ENCODE measurements around the gene CCDC81.
"Not testable (repeated sequence)": the region's sequence is repeated elsewhere in the genome, so short reads cannot be mapped to it uniquely, and the experiment has no call there.

Gene CCDC81

DNA sequence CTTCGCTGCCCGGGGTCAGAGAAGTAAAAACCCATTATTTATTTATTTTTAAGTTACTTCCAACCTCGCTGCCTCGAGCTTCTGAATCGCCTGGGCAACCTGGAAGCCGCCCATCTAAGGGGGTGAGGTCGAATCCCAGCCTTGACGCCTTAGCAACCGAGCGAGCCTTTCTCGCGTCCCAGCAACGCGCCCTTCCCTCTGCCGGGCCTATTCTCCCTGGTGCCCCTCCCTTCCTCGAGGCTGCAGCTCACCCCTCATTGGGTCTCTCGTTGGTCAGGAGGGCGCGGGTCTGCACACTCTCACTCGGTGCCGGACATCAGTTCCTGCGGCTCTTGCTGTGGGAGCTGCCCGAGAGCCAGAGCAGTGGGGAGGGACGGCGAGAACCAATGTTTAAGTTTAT is at the start of gene CCDC81:
Gene CCDC81 (plus strand): TSS at position 302 of the 400 bp plus-strand sequence. CDS start 277 bp downstream, outside the sequence.
- no peak for DNase-seq

DNA sequence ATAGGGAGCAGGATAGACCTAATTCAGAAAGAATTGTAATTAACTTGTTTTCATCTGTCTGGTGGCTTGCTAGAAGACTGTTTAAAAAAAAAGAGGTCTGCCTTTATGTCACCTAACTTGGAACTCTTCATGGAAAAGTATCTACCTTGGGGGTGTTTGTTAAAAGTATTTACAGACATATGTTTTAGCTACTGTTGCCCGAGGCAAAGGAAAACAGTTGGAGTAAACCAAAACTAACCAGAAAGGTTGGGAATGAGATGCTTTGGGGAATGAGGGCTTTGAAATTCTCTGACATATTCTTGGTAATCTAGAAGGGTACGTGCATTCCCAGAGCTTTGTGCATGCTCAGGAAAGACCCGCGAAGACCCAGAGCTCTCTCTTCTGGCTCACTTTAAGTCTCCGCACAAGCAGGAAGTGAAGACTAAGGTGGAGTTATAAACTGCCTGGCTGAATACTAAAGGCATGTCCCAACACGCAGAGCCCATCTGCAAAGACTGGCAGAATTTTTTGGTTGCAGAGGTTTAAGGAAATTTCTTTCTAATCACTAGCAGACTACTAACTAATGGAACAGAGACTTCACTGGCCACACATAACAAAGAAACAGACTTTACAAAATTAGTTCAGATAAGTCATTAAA is 39.4 kb upstream of the CCDC81 start:
- DNase-seq: no peak

DNA sequence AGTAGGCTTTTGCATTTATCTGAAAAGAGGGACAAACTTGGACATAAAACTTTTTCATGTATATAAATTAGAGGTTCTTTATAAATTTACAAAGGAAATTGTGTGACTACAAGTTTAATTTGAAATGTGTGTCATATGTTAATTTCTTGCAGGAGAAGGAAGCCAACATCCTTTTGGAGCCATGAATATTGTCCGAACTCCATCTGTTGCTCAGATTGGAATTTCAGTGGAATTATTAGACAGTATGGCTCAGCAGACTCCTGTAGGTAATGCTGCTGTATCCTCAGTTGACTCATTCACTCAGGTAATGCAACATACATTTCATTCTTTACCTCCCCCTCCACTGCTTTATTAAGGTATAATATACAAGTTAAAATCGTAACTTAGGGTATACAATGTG is 37.5 kb upstream of the CCDC81 start:
- DNase-seq: no peak

DNA sequence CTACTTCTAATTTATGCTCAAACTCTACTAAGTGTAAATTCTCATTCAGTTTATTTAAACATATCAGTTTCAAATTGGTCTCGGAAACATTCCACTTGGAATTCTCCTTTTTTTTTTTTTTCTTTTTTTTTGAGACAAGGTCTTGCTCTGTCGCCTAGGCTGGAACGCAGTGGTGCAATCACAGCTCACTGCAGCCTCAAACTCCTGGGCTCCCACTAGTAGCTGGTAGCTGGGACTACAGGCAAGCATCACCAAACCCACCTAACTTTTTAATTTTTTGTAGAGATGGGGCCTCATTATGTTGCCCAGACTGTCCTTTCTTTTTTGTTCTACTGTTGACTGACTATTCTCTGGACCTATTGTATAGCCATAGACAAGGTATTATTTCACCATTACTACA is 33.3 kb upstream of the CCDC81 start:
- DNase-seq: no peak

DNA sequence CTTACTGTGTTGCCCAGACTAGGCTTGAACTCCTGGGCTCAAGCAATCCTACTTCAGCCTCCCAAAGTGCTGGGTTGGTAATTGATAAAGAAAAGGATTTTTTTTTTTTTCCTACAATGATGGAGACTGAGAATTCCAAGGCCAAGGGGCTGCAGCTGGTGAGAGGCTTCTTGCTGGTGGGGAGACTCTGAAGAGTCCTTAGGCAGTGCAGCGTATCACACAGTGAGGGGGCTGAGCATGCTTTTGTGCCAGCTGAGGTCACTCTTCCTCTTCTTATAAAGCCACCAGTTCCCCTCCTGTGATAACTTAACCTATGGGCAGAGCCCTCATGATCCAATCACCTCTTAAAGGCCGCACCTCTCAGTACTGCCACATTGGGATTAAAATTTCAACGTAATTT is 28.2 kb upstream of the CCDC81 start:
- no peak for DNase-seq

DNA sequence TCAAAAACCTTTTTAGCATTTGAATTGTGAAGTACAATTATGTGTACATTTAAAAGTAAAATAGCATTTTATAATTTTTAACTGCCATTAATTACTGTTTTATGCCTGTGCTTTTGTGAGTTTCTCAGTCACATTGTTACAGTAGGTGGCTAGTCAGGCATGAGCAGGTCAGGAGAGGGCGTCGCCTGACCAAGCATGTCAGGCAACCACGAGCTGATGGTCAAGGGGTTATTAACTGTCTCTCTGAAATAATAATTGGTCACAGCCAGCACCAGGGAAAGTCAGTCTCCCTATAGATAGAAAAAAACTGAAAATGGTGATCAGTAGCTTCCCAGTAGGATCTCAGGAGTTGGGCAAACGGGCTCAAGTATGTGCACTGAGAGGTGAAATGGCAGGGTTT is 19.4 kb upstream of the CCDC81 start:
- no peak for DNase-seq

DNA sequence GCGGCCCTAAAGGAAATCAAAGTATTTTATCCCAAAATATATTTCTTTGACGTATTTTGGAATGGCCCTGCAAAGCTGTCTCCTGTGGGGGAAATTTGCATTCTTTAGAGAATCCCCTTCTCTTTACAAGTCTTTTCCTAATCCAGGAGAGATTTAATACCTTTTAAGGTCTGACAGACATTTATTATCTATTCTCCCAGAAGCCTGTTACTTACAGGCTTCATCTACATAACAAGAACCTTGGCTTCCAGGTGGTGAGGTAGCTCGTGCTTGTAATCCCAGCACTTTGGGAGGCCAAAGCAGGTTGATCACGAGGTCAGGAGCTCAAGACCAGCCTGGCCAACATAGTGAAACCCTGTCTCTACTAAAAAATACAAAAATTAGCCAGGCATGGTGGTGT is 17.3 kb upstream of the CCDC81 start:
- not testable (repeated sequence) for DNase-seq

DNA sequence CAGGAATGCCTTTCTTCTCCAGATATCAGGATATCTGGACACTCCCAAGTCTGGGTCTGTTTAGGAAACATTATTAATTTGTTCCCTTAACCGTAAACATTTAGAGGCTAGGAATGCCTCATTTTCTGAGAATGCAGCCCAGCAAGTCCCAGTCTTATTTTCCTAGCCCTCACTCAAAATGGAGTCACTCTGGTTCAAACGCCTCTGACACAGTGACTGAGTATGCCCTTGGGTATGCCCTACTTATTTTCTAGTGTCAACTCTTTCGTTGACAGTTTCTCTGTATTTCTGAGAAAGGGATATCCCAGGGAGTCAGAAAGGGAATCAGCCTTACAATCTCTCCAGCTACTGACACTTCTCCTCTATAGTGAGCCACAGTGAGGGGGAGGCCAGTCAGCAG is 16.0 kb upstream of the CCDC81 start:
- DNase-seq: no peak

DNA sequence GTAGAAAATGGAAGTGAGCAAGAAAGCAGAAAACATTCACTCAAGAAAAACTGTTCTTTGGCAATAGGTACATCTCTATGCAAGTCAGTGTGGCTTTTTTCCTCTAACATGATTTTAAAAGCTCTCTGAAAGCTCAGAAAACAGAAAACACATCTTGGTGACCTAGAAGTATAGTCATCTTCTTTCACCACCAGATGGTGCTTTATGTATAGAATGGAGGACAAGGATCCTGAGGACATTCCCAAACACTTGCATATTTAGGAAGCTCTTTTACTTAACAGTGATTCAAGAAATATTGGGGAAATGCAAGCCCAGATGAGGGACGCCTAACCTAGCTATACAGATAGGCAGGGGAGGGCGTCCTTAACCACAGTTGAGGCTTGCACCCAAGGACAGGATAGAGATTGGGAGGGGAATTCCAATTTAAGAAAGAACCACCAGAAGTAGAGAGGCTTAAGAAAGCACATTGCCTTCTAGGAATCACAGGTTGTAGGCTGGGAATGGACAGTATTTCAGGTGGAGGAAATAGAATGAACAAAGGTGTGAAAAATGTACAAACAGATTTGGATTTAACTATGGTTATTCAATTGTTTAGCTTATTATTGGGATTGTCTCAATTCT is 13.8 kb upstream of the CCDC81 start:
- no peak for DNase-seq

DNA sequence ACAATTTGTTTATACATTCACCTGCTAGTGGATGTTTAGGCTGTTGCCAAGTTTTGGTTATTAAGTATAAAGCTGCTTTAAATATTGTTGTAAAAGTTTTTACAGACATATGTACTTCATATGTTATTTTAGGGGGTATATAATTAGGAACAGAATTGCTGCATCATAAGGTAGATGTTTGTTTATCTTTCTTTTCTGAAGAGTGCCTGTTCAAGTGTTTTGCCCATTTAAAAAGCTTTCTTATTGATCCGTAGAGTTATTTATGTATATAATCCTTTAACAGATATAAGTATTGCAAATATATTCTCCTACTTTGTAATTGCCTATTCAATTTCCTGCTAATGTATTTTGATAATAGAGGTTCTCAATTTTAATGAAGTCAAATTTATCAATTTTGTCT is 11.3 kb upstream of the CCDC81 start:
- DNase-seq: no peak

DNA sequence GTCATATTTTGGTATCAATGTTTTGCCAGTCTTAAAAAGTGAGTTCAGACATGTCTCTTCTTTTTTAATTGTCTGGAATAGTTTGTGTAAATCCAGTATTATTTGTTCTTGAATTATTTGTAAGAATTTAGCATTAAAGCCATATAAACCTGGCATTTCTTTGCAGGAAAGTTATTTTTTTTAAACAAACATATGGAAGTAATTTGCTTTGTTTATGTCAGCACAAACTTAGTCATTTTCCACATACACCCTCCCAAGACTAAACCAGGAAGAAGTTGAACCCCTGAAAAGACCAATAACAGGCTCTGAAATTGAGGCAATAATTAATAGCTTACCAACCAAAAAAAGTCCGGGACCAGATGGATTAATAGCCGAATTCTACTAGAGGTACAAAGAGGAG is 9.1 kb upstream of the CCDC81 start:
- DNase-seq: no peak

DNA sequence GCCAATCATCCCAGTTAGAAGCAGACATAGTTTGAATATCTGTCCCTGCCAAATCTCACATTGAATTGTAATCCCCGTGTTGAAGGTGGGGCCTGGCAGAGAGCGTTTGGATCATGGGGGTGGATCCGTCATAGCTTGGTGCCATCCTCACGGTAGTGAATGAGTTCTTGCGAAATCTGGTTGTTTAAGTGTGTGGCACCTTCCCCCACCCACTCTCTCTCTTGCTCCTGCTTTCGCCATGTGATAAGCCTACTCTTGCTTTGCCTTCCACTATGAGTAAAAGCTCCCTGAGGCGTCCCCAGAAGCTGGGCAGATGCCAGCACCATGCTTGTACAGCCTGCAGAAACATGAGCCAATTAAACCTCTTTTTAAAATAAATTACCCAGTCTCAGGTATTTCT is 5.0 kb upstream of the CCDC81 start:
- DNase-seq: no peak

DNA sequence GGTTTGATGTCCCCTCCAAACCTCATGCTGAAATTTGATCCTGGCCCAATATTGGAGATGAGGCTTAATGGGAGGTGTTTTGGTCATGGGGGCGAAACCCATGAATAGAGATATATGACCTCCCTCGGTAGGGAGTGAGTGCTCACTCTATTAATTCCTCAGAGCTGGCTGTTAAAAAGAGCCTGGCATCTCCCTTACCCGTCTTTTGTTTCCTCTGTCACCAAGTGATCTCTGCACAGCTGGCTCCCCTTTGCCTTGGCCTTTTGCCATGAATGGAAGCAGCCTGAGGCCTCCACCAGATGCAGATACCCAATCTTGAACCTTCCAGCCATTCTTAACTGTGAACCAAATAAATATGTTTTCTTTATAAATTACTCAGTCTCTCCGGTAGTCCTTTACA is 4.5 kb upstream of the CCDC81 start:
- DNase-seq: no peak

DNA sequence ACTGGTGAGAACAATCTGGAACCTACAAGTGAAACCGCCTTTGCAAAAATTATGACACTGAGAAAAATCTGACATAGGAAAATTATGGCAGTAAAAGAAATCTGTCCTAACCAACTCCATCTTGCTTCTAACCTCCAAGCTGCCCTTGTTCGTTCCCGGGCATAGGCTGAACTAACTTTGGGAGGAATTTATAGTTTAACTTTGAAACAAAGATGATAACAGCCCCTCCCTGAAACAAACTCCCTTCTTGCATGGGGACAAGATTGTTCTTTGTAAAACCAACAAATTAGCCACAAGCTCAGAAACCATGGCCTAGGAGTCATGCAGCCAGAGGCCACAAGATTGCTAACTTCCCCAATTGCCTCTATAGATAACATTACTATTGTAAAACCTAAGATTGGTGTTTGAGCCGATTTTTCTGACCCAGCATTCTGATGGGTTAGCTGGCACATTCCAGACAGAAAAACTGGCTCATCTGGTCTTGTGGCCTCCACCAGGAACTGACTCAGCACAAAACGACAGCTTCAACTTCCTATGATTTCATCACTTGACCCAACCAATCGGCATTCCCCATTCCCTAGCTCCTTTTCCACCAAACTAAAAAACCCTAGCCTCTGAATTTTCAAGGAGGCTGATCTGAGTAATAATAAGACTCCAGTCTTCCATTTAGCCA is 3.6 kb upstream of the CCDC81 start:
- no peak for DNase-seq

DNA sequence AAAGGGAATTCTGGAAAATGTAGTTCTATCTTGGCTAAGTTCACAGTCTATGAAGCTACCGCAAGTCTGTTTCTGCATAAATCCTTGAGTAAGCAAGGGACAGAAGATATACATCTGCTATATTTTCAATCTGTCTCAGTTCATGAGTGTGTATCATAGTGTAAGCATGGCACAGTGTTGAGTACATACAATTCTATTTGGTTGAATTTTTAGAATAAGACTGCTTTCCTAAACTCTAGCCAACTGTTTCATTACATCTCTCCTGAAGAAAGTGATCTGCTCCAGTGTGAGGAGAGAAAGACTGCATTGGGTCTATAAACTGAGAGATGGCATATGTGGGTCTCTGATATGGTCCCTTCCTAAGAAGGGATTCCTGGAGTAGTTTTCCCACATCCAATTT is 2.6 kb upstream of the CCDC81 start:
- no peak for DNase-seq

DNA sequence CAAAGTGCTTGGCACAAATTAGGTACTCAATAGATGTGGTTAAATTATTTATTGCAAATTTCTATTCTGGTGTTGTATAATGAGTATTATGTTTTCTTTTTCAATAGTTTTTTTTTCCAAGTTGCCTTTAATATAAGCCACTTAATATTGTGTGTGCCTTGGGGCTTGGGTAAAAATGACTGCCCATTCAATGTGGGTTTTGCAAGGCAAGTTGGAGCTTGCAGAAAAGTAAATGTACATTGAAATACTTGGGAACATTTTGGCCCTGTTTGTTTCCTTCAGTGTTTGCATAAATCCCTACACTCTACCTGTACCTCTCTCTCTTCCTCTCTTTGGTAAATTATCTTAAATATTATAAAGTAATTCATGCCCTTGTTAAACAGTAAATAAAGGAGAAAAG is 2.1 kb upstream of the CCDC81 start:
- no peak for DNase-seq

DNA sequence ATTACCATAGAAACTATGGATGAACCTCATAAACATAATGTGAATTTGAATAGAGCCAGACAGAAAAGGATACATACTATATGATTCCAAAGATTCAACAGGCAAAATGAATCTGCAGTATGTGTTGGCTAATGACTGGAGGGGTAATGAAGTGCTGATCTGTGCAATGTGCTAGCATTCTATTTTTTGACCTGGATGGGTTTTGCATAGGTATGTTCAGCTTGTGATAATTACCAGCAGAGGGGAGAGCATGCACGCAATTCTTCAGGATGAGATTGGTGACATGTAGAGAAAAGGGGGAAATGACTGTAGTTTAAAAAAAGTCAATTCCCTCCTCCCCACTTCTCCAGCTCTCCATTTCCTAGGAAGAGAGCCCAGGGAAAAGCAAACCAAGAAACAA is 618 bp upstream of the CCDC81 start:
- no peak for DNase-seq

DNA sequence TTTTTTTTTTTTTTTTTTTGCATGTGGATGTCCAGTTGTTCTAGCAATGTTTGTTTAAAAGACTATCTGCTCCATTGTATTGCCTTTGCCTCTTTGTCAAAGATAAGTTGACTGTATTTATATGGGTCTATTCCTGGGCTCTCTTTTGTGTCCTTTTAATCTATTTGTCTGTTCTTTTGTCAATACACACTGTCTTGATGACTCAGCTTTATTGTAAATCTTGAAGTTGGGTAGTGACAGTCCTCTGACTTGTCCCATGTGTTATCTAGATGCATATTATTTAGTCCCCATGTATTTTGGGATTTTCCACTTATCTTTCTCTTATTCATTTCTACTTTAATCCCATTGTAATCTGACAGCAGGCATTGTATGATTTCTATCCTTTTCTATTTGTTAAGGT is 3.3 kb downstream of the CCDC81 start:
- DNase-seq: no peak

DNA sequence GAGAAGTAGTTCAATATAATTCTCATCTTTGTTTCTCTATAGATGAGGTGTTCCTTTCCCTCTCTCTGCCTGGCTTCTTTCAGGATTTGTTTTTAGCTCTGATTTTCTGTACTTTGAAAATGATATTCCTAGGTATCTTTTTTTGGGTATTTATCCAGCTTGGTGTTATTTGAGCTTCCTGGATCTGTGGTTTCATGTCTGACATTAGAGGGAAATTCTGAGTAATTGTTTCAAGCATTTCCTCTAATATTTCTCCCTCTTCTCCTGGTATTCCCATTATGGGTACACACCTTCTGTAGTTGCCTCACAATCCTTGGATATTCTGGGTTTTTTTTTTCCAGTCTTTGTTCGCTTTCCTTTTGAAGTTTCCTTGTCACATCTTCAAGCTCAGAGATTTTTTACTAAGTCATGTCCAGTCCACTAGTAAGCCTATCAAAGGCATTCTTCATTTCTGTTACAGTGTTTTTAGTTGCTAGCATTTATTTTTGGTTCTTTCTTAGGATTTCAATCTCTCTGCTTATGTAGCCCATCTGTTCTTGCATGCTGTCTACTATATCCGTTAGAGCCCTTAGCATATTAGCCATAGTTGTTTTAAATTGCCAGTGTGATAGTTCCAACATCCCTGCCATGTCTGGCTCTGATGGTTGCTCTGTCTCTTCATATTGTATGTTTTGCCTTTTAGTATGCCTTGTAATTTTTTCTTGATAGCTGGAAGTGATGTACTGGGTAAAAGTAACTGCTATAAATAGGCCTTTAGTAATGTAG is 5.8 kb downstream of the CCDC81 start:
- DNase-seq: no peak

DNA sequence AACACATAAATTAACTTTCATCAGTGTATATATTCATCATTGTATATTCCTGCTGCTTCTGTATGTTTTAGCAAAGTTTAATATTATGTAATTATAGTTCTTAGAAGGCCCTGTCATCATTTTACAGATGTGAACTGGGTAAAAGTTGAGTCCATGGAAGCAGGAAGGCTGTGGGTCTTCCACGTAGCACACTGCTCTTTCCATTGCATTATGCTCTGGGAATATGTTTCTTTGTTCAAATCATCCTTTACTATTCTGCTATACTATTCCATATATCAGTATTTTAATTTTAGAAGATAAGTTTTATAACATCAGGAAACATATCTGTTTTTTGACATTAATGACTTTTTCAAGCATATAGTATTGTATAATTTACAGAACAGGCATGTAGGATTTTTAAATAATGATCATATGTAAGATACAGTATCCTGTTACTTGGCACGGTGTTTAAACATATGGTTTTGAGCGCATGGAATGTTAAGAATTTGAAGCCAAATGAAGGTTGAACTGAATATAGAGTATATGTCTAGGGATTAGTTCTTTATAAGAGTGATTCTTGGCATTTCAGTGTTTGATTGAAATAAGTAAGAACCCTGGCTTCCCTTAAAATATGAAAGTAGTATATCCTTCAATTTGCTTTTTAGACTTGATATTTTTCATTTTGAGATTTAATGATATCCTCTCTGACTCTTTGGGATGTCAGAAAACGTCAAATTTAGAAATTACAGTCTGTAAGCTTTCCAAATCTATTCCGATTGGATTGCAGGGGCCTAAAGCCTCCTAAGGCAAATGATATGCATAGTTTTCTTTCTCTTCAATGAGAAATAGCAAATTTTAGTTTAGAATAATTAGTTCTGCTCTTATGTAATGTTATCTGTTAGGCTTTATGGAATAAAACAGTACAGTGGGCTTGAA is 8.6 kb downstream of the CCDC81 start:
- no peak for DNase-seq

DNA sequence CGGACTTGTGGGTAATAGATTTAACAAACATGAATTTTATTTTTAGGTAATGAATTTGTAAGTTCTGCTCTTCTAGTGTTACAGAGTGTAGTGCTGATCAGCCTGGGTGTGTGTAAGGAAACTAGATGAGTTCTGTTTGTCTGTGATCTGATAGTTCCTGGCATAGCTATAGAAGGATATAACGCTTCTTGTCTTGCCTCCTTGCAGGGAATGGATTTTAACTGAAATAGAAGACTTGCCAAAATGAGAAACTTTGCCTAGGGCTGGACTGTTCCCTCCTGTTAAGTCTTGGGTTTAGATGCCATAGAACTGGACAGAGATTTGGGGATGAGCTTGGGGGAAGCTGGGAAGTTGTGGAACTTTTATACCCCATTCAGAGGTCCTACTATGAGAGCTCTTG is 11.6 kb downstream of the CCDC81 start:
- no peak for DNase-seq

DNA sequence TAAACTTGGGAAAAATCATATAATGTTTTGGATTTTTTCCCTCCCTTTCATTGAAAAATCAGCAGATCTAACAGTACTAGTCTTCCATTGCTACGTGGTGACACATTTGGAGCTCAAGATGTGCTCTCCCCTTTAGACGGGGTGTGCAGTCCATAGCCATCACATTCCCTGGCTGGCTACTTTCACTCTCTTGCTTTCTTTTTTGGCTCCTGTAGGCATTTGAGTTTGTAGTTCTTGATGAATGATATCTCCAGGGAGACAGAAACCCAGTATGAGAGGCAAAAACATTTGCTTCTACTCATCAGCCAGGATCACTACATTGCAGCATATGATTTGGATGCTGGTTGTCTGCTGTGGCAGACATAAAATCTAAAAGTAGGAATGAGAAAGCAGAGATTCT is 12.1 kb downstream of the CCDC81 start:
- DNase-seq: no peak

DNA sequence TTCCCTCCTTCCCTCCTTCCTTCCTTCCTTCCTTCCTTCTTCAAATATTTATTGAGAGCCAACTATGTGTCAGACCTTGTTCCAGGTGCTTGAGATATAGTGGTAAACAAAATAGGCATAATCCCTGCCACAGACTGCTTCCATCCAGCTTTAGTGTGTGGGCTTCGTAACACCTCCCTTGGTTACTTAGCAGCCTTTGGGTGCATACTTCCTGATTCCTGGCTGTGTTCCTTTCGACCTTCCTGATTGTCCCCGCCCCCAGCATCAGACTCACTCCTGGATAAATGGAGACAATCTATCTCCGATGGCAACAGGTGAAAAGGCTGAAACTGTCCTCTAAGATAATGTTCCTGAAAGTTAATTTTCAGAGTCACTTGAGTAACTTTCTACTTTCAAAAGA is 13.5 kb downstream of the CCDC81 start:
- no peak for DNase-seq

Measured in NCI-H187 treated with DMSO at 0.1 percent for 48 hours (cell line).